ENCODE data around the gene PTH1R.
"Not testable (repeated sequence)": the region's sequence is repeated elsewhere in the genome, so short reads cannot be mapped to it uniquely, and the experiment has no call there.

The PTH1R gene

DNA sequence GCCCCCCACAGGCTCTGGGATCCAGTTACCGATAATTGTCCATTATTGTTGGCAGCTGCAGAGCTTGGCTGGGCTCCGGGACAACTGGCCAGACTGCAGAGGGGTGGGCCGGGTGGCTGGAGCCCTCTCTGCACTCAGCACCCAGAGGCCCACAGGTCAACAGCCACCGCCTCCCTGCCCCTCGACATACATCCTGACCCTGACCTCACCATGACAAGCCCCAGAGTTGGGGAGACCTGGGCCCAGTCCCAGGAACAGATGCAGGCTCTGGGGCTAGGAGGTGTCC, 22.4 kb downstream of the PTH1R start:
- no peak for FAIRE-seq

DNA sequence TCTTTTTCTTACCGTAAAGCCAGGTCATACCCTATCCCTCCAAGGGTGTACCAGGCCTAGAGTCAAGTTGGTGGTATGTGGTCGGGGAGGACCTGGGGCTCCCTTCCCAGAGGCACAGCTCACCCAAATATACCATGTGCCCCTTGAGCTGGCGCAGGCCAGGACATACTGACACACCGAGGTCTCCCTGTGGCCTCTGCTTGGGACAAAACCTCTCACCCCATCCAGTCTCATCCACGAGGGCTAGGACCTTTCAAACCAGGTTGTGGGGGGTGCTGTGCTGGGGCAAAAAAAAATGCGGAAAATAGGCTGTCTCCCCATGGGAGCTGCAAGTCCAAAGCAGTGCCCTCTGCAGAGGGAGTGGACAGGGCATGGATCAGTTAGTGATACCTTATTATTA, 22.8 kb downstream of the PTH1R start:
- no peak for FAIRE-seq

DNA sequence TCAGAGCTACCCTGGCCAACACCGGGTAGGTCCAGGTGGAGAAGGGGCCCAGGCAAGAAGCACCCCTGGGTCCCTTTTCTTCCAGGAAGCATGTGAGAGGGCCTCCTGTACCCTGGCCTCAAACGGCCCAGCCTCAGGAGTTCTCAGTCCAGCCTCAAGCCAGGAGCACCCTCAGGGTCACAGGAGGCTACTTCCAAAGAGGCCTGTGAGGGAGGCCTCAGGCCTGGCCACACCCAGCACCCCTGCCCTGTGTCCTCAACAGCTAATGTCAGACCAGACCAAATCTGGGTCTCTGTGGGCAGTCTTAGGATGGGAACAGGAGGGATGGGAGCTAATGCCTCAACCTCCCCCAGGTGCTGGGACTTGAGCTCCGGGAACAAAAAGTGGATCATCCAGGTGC, 23.5 kb downstream of the PTH1R start:
- no peak for FAIRE-seq

DNA sequence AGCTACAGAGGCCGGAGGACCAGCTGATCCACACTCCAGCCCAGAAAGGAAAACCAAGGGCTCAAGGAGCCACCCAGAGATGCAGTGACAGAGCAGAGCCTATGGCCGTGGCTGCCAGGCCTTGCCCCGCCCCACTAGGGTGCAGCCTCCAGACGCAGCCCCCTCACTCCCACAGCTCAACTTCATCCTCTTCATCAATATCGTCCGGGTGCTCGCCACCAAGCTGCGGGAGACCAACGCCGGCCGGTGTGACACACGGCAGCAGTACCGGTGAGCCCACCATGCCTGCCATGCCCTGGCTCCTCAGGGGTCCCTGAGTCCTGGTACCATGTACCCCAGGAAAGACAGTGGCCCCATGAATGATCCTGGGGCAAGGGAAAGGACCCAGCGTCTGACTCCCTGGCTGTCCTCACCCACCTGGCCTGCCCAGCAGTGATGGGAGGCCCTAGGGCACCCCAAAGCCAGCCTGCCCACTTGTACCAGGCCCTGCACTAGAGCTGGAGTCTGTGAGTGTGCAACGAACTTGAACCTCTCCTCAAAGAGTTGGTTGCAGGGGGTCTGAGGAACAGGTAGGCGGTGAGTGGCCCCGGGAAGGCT, 24.2 kb downstream of the PTH1R start:
- no peak for FAIRE-seq

DNA sequence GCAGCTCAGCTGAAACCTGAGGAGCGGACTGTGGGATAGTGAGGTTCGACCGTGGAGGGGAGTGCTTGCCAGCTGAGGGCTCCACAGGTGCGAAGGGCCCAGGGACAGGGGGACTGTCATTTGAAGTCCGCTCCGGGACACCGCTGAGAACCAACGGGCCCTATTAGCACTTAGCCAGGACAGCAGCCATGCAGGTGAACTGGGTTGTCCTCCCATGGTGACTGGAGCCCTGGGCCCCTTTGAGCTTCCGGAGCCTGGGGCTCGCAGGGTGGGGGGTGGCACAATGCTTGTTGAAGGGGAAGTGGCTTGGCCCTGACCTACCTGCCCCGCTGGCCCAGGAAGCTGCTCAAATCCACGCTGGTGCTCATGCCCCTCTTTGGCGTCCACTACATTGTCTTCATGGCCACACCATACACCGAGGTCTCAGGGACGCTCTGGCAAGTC, 24.7 kb downstream of the PTH1R start:
- FAIRE-seq = no peak

DNA sequence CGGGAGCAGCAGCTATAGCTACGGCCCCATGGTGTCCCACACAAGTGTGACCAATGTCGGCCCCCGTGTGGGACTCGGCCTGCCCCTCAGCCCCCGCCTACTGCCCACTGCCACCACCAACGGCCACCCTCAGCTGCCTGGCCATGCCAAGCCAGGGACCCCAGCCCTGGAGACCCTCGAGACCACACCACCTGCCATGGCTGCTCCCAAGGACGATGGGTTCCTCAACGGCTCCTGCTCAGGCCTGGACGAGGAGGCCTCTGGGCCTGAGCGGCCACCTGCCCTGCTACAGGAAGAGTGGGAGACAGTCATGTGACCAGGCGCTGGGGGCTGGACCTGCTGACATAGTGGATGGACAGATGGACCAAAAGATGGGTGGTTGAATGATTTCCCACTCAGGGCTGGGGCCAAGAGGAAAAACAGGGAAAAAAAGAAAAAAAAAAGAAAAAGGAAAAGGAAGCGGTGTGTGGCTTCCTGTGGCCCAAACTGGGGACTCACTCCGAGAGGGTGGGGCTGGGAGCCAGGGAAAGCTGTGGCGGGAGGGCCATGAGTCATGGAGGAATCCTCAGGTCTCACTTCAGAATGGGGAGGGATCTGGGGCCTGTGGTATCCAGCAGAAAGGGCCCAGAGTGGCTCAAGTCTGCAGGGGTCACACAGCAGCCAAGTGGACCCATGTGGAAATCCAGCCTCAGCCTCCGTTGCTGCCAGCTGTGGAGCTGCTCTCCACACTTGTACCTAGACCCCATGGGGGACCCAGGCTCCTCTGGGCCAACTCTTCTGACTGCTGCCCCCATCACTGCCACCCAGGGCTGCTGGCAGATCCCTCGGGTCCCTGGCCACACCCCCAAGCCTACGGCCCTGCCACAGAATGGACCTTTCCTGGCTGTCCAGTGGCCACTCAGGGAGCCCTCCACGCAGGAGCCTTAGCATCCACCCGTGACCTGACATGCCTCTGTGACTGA, 26.1 kb downstream of the PTH1R start:
- no peak for FAIRE-seq

DNA sequence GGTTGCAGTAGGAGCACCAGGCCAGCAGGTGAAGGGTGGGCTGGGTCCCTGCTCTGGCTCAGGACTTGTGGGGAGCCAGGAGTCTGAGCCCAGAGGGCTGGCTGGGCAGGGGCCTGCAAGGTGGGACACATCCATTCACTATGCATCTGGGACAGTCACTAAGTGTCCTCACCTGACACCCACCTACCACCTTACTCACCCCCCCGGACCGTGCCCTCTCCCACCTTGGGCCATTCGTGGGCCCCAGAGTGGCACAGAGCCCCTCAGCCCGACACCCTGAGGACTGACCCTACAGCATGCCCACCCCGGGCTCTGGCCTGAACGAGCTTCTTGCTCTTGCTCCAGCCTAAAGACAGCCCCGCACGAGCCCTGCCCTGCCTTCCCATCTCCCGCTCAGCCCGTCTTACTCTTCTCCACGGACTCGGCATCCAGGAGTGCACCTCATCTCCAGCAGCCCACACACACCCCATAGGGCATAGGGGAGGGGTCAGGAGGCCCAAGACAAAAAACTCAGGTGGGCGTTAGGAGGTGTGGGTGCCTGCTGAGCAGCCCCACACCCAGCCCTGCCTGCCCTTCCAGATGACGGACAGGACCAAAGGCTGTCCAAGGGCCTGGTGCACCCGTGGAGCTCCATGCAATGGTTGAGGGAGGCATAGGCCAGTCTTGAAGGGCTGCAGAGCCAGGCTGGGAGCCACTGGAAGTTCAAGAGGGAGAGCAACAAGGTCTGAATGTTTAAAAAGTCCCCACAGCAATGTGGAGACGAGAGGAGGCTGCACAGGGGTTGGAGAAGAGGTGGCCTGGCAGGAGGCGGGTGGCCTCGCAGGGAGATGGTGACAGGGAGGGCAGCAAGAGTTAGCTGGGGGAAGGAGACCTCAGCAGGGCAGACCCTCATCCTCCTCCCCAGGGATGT, 27.0 kb downstream of the PTH1R start:
- FAIRE-seq = no peak

DNA sequence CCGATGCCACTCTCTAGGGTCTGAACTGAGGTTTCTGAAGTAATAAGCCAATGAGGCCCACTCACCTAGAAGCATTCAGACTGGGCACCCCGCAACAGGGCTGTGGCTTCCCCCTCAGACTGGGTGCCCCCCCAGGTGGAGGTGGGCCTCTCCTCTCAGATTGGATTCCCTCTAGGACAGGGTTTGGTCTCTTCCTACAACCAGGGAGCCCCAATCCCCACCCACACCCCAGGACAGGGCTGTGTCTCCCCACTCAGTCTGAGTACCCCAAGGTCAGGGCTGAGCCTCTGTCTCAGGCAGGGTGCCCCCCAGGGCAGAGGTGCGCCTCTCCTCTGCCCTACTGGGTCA, 27.7 kb downstream of the PTH1R start:
- FAIRE-seq = no peak

DNA sequence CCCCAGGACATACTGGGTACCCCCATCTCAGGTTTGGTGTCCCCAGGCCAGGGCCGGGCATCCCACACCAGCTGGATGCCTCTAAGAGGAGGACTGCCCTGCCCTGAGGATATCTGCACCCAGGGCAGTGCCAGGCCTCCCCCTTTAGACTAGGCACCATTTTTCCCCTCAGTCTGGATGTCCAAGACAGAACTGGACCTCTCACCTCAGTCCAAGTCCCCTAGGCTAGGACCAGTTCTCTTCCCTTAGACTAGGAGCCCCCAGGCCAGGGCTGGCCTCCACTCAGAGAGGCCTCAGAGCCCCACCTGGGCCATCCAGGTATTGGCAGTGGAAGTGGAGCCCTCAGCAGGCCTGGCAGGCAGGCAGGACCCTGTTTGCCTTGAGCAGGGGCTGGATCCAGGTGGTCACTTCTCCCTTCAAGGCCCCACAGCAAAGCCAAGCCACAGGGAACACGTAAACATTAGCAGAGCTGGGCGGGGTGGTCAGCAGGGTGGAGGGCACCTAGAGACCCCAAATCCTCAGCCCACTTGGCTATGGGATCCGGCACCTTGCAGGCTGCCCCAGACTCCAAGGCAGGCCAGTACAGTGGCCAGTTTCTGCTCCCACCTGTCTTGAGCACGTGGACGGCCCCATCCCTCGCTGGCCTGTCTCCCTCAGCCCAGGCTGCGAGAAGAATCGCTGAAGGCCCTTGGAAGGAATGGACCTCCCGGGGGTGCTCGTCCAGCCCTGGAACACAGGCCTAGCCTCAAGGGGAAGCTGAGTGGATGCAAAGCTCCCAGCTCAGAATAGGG, 28.3 kb downstream of the PTH1R start:
- FAIRE-seq = no peak

DNA sequence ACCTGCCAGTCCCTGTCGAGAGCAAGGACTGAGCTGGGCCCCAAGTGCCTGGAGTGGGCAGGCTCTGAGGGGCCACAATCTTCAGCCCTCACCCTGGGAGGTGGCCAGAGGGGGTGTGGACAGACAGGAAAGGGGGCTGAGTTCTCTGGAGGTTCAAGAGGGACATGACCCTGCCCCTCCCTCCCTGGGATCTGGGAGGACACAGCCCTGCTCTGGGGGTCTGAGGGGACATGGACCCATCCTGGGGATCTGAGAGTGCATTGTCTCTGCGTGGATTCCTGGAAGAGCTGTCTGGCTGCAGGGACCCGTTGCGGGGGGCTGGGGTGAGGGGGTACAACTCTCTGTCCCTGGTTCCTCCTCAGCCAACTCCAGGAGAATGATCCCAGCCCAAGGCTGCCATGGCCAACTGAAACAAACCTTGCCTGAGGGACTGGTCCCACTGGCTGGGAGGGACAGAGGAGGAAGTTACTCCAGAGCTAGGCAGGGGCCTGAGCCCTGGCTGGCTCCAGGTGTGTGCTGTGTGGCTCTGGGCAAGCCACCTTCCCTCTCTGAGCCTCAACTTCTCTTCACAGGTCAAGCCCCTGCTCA, 29.0 kb downstream of the PTH1R start:
- FAIRE-seq = no peak

DNA sequence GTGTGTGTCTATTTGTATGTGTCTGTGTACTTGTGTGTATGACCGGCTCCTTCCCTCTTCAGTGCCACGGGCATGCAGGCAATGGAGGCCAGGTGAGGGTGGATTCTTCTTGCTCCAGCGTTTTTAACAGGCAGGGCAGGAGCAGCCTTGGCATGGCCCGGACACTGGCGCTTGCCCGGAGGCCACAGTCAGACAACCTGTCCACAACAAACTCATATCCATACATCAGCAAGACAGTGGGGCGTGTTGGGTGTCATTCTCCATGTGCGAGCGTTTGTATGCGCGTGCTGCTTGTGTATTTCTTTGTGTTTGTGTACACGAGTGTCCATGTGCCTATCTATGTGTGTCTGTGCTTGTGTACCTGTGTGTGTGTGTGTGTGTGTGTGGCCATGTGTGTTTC, 29.8 kb downstream of the PTH1R start:
- FAIRE-seq = no peak

DNA sequence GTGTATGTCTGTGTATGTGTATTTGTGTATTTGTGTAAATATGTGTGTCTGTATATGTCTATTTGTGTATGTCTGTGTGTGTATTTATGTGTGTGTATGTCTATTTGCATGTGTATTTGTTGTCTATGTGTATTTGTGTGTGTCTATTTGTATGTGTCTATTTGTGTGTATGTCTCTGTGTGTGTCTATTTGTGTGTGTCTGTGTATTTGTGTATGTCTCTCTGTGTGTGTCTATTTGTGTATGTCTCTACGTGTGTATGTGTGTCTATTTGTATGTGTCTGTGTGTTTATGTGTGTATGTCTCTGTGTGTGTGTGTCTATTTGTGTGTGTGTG, 30.4 kb downstream of the PTH1R start:
- FAIRE-seq = peak; percentile 53

DNA sequence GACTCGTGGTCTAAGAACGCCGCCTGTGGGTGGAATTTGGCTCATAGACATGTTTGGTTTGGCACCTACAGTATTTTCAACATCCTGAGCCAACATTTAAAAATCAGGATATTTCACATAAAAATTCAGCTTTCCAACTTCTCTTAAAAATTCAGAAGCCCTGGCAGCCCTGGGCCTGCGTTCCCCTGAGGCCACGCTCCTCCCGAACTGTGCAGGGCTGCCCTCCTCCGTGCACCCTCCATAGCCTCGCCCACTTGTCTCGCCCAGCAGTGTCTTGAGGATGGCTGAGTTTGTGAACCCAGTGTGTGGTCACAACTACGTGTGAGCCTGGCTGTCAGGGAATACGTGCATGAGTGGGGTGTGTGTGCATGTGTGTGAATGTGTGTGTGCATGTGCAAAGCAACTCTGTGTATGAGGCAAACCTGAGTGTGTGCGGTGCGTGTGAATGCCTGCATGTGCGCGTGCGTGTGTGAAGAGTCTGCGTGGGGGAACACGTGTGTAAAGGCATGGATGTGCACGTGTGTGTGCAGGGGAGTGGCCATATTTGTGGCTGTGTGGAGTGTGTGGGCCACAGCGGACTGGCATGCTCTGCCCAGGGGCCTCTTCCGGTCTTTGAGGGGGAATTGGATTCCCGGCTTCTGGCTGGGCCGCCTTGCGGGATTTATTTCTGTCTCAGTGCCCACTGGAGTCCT, 30.9 kb downstream of the PTH1R start:
- no peak for FAIRE-seq

DNA sequence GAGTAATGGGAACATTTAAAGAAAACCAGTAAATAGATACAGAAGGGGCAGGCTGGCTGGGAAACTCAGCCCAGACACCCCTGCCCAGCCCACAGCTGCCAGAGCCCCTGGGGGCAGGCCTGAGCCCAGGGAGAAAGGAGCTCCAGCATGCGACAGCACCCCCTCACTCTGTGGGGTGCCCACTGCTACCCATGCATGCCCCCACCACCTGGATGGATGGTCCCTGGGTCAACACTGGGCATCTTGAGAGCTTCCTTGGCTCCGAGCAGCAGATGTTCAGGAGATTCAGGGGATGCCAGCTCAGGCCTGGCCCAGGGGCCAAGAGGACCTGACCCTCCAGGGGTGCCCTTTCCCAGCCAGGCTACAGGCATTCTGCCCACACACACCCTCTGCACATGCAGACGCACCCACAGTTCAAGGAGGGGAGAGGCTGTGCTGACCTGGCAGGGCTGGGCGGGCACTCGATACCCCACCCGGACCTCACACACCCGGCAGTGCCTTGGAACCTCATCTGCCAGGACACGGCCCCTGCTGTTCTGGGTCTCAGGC, 31.5 kb downstream of the PTH1R start:
- no peak for FAIRE-seq

DNA sequence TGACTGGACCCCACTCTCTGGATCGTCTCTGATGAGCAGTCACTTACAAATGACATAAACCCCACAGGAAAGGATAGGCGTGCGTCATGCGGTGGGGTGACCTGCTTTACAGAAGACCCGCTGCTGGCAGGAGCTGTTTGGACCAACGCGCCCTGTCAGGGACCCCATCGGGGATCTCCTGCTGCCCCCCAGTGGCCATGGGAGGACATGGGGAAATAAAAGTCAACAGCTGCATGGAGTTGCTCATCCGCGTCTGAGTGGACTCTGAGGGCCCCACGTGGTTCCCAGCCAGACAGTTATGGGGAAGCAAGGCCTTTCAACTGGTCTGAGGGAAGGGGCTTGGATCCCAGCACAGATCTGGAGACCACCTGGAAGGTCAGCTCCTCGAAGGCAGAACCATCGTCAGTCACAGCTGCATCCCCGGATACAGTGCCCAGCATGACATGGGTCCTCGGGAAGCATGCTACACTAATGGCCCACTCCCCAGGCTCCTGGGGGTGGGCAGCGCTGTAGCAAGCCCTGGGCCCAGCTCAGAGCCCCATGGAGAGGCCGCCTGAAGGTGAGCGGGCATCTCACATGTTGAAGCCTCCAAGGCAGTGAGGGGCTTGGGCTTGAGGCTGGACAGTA, 32.1 kb downstream of the PTH1R start:
- FAIRE-seq = no peak

DNA sequence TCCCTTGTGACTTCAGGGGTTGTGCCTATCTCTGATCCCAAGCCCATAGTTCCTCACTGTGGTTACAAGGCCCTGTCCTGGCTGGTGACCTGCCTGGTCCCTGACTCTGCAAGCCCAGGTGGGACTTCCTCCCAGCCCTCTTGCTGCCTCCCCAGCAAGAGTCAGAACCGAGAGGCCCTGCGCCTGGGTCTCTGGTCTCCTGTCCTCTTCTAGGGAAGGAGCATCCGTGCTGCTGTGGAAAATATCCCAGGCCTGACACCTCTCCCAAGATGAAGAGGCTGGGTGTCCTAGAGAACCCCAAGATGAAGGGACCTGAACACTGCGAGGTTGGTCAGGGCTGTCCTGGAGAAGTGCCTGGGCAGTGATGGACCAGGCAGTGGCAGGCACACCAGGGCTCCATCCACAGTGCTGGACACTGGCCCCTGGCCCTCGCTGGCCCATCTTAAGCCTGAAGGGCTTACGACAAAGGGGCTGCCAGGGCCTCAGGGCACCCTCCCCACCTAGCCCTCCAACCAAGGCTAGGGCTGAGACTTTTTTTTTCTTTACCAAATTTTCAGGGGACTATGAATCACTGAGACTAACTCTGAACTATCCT, 32.7 kb downstream of the PTH1R start:
- no peak for FAIRE-seq

DNA sequence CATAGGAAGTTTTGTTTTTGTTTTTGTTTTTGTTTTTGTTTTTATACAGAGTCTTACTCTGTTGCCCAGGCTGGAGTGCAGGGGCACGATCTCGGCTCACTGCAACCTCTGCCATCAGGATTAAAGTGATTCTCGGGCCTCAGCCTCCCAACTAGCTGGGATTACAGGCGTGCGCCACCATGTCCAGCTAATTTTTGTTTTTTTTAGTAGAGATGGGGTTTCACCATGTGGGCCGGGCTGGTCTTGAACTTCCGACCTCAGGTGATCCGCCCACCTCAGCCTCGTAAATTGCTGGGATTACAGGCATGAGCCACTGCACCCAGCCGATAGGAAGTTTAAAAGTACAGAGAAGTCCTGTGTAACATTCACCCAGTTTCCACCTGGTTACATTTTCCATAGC, 33.4 kb downstream of the PTH1R start:
- not testable (repeated sequence) for FAIRE-seq

DNA sequence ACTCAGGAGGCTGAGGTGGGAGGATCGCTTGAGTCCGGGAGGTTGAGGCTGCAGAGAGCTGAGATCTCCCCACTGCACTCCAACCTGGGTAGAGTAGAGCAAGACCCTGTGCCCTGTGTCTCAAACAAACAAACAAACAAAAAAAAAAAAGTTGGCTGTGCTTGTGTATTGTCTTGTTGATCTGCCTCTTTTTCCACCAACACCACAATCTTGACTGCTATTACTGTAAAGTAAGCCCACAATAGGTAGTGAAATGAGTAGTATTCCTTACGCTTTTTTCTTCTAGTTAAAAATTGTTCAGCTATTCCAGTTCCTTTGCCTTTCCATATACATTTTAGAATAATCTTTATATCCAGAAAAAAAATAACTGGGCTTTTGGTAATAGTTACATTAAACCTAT, 35.5 kb downstream of the PTH1R start:
- no peak for FAIRE-seq

DNA sequence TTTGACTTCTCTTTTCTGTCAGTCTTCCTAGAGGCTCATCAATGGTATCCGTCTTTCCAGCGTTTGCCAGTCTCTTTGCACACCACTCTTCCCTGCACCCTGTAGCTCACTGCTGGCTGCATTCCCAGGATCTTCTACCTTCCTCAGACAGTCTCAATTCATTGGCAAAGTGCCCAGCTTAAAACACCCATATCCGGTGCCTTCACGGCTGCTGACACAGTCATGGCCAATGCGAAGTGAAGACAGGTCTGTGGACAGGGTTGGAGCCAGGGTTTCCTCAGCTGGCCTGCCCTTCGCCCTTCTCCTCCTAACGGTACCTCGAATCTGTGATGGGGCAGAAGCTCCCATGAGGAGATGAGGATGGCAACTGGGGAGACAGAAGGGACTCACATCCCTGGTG, 36.1 kb downstream of the PTH1R start:
- no peak for FAIRE-seq

DNA sequence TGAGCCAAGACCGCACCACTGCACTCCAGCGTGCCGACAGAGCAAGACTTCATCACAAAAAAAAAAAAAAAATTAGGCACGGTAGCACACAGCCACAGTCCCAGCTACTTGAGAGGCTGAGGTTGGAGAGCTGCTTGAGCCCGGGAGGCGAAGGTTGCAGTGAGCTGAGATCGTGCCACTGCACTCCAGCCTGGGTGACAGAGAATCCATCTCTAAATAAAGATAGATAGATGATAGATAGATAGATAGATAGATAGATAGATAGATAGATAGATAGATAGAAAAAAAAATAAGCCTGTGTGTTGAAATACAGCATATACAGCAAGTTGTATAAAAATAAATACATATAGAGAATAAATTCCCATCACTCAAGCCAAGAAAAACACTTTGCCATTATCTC, 37.3 kb downstream of the PTH1R start:
- FAIRE-seq = no peak
